ENCODE measurements around the gene RBL2. TPM values are rescaled to one million over a fixed set of nuclear protein-coding genes. Genes with fewer than 3 reads are reported as not detected.

RBL2 gene
- total and polyA plus RNA-seq, 4 donors = 30.8 to 165 (median 46.9) TPM

- Histone ChIP-seq H3K27me3 (ENCODE audit: control insufficient read depth in 3 of 3, insufficient read depth in 3 of 3, low read length in 2 of 3) (no peaks in the 10 kb centered on the region), H3K4me1 (ENCODE audit: control insufficient read depth in 5 of 5, insufficient read depth in 5 of 5, low read length in 5 of 5) (peaks cover 0 to 10% (median 6%) of the 10 kb centered on the region in 5 donors), H3K4me3 (no peak overlapping the region), H3K9ac (ENCODE audit: insufficient read depth in 1 of 2, low read length in 2 of 2) (no peak overlapping the region), H3K27ac (ENCODE audit: low read depth in 1 of 2, low read length in 1 of 2) (no peak overlapping the region), H3K9me3 (ENCODE audit: control insufficient read depth in 4 of 4, insufficient read depth in 3 of 4, low read length in 3 of 4) (no peaks in the 10 kb centered on the region), H3K36me3 (ENCODE audit: control insufficient read depth in 4 of 4, insufficient read depth in 4 of 4, low read length in 4 of 4) (peaks cover 0 to 10% (median 7%) of the 10 kb centered on the region in 4 donors)
- DNase-seq (no peak), ATAC-seq (ENCODE audit: insufficient read depth, low FRiP score) (no peak)
- TF ChIP-seq CTCF (IDR thresholded peaks at IDR 0.05; ENCODE audit: control extremely low read depth, extremely low read depth) = no peak
- WGBS, 2 donors = 77 to 82% methylated on average over 5 of the region's 5 CpGs
These were observed 5.9 kb downstream of the RBL2 start for GRCh38 chr16:53440125-53440524.

GRCh38 chr16:53445534-53445933 is 11.3 kb downstream of the RBL2 start:
- DNase-seq = no peak
- ATAC-seq (ENCODE audit: insufficient read depth, low FRiP score) = no peak
- Histone ChIP-seq H3K27ac (ENCODE audit: low read depth in 1 of 2, low read length in 1 of 2) (no peak overlapping the region), H3K9ac (ENCODE audit: insufficient read depth in 1 of 2, low read length in 2 of 2) (no peak overlapping the region), H3K4me3 (no peak overlapping the region), H3K4me1 (ENCODE audit: control insufficient read depth in 5 of 5, insufficient read depth in 5 of 5, low read length in 5 of 5) (no peaks in the 10 kb centered on the region), H3K9me3 (ENCODE audit: control insufficient read depth in 4 of 4, insufficient read depth in 3 of 4, low read length in 3 of 4) (no peaks in the 10 kb centered on the region), H3K27me3 (ENCODE audit: control insufficient read depth in 3 of 3, insufficient read depth in 3 of 3, low read length in 2 of 3) (no peaks in the 10 kb centered on the region), H3K36me3 (ENCODE audit: control insufficient read depth in 4 of 4, insufficient read depth in 4 of 4, low read length in 4 of 4) (peaks cover 4 to 16% (median 11%) of the 10 kb centered on the region in 4 donors)
- 86 to 93% methylated on average over 5 of the region's 5 CpGs for WGBS, 2 donors
- no peak for TF ChIP-seq CTCF (IDR thresholded peaks at IDR 0.05; ENCODE audit: control extremely low read depth, extremely low read depth)

GRCh38 chr16:53446090-53446489 is 11.8 kb downstream of the RBL2 start:
- Histone ChIP-seq H3K27ac (ENCODE audit: low read depth in 1 of 2, low read length in 1 of 2) (no peak overlapping the region), H3K36me3 (ENCODE audit: control insufficient read depth in 4 of 4, insufficient read depth in 4 of 4, low read length in 4 of 4) (peaks cover 4 to 16% (median 9%) of the 10 kb centered on the region in 4 donors), H3K4me1 (ENCODE audit: control insufficient read depth in 5 of 5, insufficient read depth in 5 of 5, low read length in 5 of 5) (no peaks in the 10 kb centered on the region), H3K27me3 (ENCODE audit: control insufficient read depth in 3 of 3, insufficient read depth in 3 of 3, low read length in 2 of 3) (no peaks in the 10 kb centered on the region), H3K9ac (ENCODE audit: insufficient read depth in 1 of 2, low read length in 2 of 2) (no peak overlapping the region), H3K9me3 (ENCODE audit: control insufficient read depth in 4 of 4, insufficient read depth in 3 of 4, low read length in 3 of 4) (no peaks in the 10 kb centered on the region), H3K4me3 (no peak overlapping the region)
- WGBS, 2 donors = 77 to 82% methylated on average over 3 of the region's 3 CpGs
- ATAC-seq (ENCODE audit: insufficient read depth, low FRiP score) (no peak), DNase-seq (no peak)
- TF ChIP-seq CTCF (IDR thresholded peaks at IDR 0.05; ENCODE audit: control extremely low read depth, extremely low read depth) = no peak
